MM.1S (cell line): ENCODE data around the gene ZNF346.
A peak's percentile ranks its signal among the peaks of the same experiment; 100 is the strongest.

Experiments used
- DNase-seq: peaks from one replicate; pipeline ENCODE4 v3.0.0-alpha.2; 2015
- H2AFZ ChIP-seq: fragments of 300-600 bp; sonication (generic); 2 replicates; pipeline ENCODE4 v1.6.0; 2016; ENCODE audit warnings: antibody characterized with exemption, low read length
- H3F3A ChIP-seq: fragments of 300-600 bp; sonication (generic); 2 replicates; pipeline ENCODE4 v1.6.1; 2016; ENCODE audit warnings: mild to moderate bottlenecking, antibody characterized with exemption, low read length, moderate library complexity, mixed read lengths; ENCODE audit not compliant: insufficient read depth
- H3K27ac ChIP-seq: fragments of 300-600 bp; sonication (generic); 2 replicates; pipeline ENCODE4 v1.5.1; 2016; ENCODE audit warnings: mild to moderate bottlenecking, low read length
- H3K27me3 ChIP-seq: fragments of 300-600 bp; sonication (generic); replicated peaks from 2 replicates; pipeline ENCODE4 v1.6.0; 2016; ENCODE audit warnings: low read length; ENCODE audit not compliant: insufficient read depth
- H3K36me3 ChIP-seq: fragments of 300-600 bp; sonication (generic); replicated peaks from 2 replicates; pipeline ENCODE4 v1.6.1; 2016; ENCODE audit warnings: mild to moderate bottlenecking, low read length, mixed read lengths; ENCODE audit not compliant: insufficient read depth
- H3K4me1 ChIP-seq: fragments of 300-600 bp; sonication (generic); 2 replicates; pipeline ENCODE4 v1.6.1; 2016; ENCODE audit warnings: low read length, mixed read lengths
- H3K4me2 ChIP-seq: fragments of 300-600 bp; sonication (generic); 2 replicates; pipeline ENCODE4 v1.6.0; 2016; ENCODE audit warnings: low read depth, low read length
- H3K4me3 ChIP-seq: fragments of 300-600 bp; sonication (generic); 2 replicates; pipeline ENCODE4 v1.5.1; 2016; ENCODE audit warnings: low read length, mixed read lengths
- H3K79me2 ChIP-seq: fragments of 300-600 bp; sonication (generic); 2 replicates; pipeline ENCODE4 v1.6.1; 2016; ENCODE audit warnings: mixed run types, low read length, mixed read lengths
- H3K9ac ChIP-seq: fragments of 300-600 bp; sonication (generic); 2 replicates; pipeline ENCODE4 v1.6.1; 2016; ENCODE audit warnings: low read length, mixed read lengths
- H3K9me2 ChIP-seq: fragments of 300-600 bp; sonication (generic); replicated peaks from 2 replicates; pipeline ENCODE4 v1.6.1; 2016; ENCODE audit warnings: mild to moderate bottlenecking, low read length, mixed read lengths; ENCODE audit not compliant: insufficient read depth
- H3K9me3 ChIP-seq: fragments of 300-600 bp; sonication (generic); replicated peaks from 2 replicates; pipeline ENCODE4 v1.6.1; 2016; ENCODE audit warnings: mild to moderate bottlenecking, low read length, mixed read lengths; ENCODE audit not compliant: insufficient read depth
- H4K20me1 ChIP-seq: fragments of 300-600 bp; sonication (generic); 2 replicates; pipeline ENCODE4 v1.6.1; 2016; ENCODE audit warnings: mild to moderate bottlenecking, low read length, moderate library complexity, mixed read lengths; ENCODE audit not compliant: insufficient read depth
- CTCF ChIP-seq: fragments of 300-600 bp; sonication (generic); IDR thresholded peaks from 2 replicates; pipeline ENCODE4 v1.5.1; 2016; ENCODE audit warnings: antibody characterized with exemption, low read length, mixed read lengths
- EZH2 ChIP-seq: fragments of 300-600 bp; sonication (generic); optimal IDR thresholded peaks from 2 replicates; pipeline ENCODE3; 2017; ENCODE audit warnings: low read depth, mild to moderate bottlenecking, antibody characterized with exemption, low read length, mixed read lengths
- EZH2phosphoT487 ChIP-seq: fragments of 300-600 bp; sonication (generic); IDR thresholded peaks from 2 replicates; pipeline ENCODE4 v1.6.1; 2018; ENCODE audit warnings: antibody characterized with exemption, low read length

ZNF346 gene

GRCh38 chr5:177018341-177018740, 4.2 kb upstream of the ZNF346 start:
- H3F3A ChIP-seq: peaks cover 2% of the 10 kb centered on the region; the same call in 1 of the 2 replicates
- no peak overlapping the region for H3K27ac ChIP-seq
- DNase-seq: no peak
- no peaks in the 10 kb centered on the region for H3K9me2 ChIP-seq
- H3K9me3 ChIP-seq: no peaks in the 10 kb centered on the region
- H3K4me2 ChIP-seq: no peak overlapping the region
- TF ChIP-seq EZH2: no peak
- no peak for TF ChIP-seq EZH2phosphoT487
- TF ChIP-seq CTCF: no peak
- H3K27me3 ChIP-seq: no peaks in the 10 kb centered on the region
- no peaks in the 10 kb centered on the region for H4K20me1 ChIP-seq
- H3K9ac ChIP-seq: no peak overlapping the region
- H3K79me2 ChIP-seq: peaks cover 11% of the 10 kb centered on the region
- H3K4me3 ChIP-seq: no peak overlapping the region
- no peak overlapping the region for H2AFZ ChIP-seq
- H3K36me3 ChIP-seq: no peaks in the 10 kb centered on the region
- peaks cover under 1% of the 10 kb centered on the region; the same call in 1 of the 2 replicates for H3K4me1 ChIP-seq

GRCh38 chr5:177020033-177020432, 2.5 kb upstream of the ZNF346 start:
- Histone ChIP-seq H4K20me1 (no peaks in the 10 kb centered on the region), H3K79me2 (peaks cover 24% of the 10 kb centered on the region), H3K9ac (no peak overlapping the region), H3K36me3 (no peaks in the 10 kb centered on the region), H3K9me3 (no peaks in the 10 kb centered on the region), H3F3A (peaks cover 5% of the 10 kb centered on the region; the same call in 1 of the 2 replicates), H3K27ac (no peak overlapping the region), H2AFZ (no peak overlapping the region), H3K4me2 (no peak overlapping the region), H3K4me3 (no peak overlapping the region), H3K4me1 (peaks cover 5% of the 10 kb centered on the region; the same call in 1 of the 2 replicates), H3K27me3 (no peaks in the 10 kb centered on the region), H3K9me2 (no peaks in the 10 kb centered on the region)
- TF ChIP-seq CTCF (no peak), EZH2phosphoT487 (no peak), EZH2 (no peak)
- no peak for DNase-seq

GRCh38 chr5:177023303-177023664, 788 bp downstream of the ZNF346 start:
- Histone ChIP-seq H4K20me1 (no peaks in the 10 kb centered on the region), H3K4me2 (peak overlapping the region; percentile 92), H3K79me2 (peaks cover 33% of the 10 kb centered on the region), H3K27ac (peak overlapping the region; percentile 43; the same call in 1 of the 2 replicates), H3F3A (peaks cover 5% of the 10 kb centered on the region; the same call in 1 of the 2 replicates), H3K9me3 (no peaks in the 10 kb centered on the region), H3K36me3 (no peaks in the 10 kb centered on the region), H3K4me3 (peak overlapping the region; percentile 97), H3K4me1 (peaks cover 5% of the 10 kb centered on the region; the same call in 1 of the 2 replicates), H2AFZ (peak overlapping the region; percentile 80), H3K27me3 (no peaks in the 10 kb centered on the region), H3K9me2 (no peaks in the 10 kb centered on the region), H3K9ac (peak overlapping the region; percentile 95)
- no peak for DNase-seq
- TF ChIP-seq EZH2phosphoT487 (no peak), EZH2 (no peak), CTCF (no peak)
